DMS53 treated with DMSO at 0.1 percent for 48 hours (cell line): ENCODE data around the gene HGF.
A peak's percentile ranks its signal among the peaks of the same experiment; 100 is the strongest.

Experiments
- DNase-seq: peaks from one replicate; lab custom pipeline; 2025; ENCODE audit not compliant: unreplicated experiment; lab: John Stamatoyannopoulos, UW

HGF gene

GRCh38 chr7:81776948-81777630 lies 7.2 kb upstream of the HGF start:
- no peak for DNase-seq

DNA sequence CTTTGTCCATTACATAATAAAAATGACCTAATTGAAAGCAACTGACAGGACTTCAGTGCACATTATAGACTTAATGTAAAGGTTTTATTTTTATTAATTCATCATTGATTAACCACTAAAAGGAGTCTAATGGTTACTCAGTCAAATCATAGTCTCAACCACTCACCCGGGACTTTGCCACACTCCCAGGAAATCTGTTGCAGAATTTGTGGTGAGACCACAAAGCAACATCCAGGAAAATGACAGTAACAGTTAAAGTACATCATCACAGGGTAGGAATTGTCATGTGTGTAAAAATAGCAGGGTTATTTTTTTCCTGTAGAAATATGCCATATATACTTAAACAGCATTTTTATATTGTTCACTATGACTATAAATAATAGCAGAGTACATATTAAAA lies 6.3 kb upstream of the HGF start:
- no peak for DNase-seq

GRCh38 chr7:81775560-81775959 lies 5.7 kb upstream of the HGF start:
- DNase-seq = no peak

DNA sequence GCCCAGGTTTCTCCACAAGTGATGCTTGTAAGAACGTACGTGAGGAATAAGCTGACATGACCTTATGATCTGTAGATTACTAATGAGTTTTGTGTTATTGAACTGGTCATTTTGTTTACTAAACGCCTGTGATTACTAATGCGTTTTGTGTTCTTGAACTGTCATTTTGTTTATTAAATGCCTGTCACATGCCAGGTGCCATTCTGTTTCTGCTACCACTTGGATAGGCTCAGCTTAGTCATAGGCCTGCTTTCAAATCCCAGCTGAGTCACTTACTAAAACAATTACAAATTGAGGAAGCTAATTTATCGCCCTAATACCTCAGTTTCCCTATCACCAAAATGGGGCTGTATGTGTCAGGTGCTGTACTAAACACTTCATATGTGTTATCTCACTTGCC lies 4.7 kb upstream of the HGF start:
- no peak for DNase-seq

DNA sequence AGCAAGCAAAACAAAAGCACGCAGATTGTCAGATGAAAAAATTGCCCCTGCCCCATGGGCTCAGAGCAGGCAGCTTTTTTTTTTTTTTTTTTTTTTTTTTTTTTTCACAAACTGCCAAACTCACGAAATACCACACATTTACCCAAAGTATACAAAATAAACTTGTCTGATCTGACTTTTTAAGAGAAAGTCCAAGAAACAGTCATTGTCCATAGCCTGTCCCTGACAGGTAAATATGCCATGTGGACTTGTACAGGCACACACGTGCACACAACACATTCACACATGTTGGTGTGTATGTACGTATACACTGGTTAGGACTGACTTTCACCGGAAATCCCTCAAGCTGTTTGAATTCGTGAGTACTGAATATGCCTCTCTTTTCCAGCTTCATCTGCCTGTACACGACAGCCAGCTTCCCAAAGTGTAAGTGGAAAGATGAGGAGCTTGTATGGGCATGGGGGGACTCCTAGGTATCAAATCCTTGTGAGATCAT lies 929 bp upstream of the HGF start:
- DNase-seq = no peak

GRCh38 chr7:81768951-81769778 lies 682 bp downstream of the HGF start:
- no peak for DNase-seq

- no peak for DNase-seq
Observed at GRCh38 chr7:81767926-81768325, 1.9 kb downstream of the HGF start.

DNA sequence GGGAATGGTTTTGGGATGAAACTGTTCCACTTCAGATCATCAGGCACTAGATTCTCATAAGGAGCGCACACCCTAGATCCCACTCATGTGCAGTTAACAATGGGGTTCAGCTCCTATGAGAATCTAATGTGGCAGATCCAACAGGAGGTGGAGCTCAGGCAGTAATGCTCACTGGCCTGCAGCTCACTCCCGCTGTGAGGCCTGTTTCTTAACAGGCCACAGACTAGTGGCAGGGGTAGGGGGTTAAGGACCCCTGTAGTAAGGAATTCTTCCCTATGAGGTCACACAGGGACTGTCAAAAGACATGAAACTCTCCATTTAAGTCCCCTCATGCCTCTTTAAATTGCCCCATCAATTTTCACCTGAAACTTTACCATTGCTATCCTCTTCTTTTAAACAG lies 8.0 kb downstream of the HGF start:
- DNase-seq = no peak

DNA sequence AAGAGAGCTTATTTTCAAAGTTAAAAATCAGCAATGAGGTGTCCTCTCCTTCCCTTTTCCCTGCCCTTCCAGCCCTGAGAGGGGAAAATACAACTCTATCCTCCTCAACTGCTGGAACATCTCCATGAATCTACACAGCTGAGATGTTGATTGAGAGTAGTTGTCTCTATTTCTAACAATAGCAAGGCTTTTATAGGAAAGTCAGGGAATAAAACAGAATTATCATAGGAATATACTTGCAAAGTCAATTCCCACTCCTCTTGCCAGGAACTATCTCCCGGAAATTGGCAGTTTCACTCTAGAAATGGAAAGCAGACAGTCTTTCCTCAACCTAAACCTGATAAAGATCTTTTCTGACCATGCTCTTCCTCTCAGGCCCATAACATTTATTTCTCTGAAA lies 8.8 kb downstream of the HGF start:
- no peak for DNase-seq

DNA sequence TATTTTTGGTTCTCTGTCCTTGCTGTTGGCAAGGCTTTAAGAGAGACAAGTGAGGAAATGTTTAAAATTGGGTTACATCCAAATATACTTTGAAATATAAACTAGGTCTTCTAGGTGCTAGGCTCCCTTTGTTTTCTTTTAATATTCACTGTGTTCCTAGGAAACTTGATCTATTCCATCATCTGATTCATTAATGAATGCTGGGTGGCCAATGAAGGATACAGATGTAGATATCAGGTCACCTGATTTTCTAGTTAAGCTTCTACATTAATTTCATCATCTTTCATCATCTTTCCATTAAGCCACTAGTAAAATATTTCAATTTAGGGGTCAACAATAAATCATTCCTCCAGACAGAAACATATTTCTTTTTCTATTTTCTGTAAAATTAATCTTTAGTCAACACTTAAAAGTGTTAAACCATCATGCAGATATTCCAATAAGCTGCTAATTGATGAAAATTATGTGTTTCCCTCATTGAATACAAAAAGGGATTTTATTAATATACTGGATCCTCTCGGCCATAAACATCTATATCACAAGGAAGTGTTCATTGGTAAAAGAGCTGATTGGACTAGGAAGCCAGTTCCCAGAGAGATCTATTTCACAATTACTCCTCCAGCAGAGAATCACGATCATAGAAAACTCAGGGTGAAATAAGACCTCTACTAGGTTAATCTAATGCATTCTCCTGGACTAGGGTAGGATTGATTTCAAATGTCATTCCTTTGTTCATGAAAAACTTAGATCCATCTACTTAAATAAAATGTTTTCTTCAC lies 14.7 kb downstream of the HGF start:
- no peak for DNase-seq

- DNase-seq = no peak
Observed at GRCh38 chr7:81753392-81753791, 16.5 kb downstream of the HGF start.

GRCh38 chr7:81752318-81752714 lies 17.5 kb downstream of the HGF start:
- no peak for DNase-seq

GRCh38 chr7:81751619-81752317 lies 18.1 kb downstream of the HGF start:
- no peak for DNase-seq

DNA sequence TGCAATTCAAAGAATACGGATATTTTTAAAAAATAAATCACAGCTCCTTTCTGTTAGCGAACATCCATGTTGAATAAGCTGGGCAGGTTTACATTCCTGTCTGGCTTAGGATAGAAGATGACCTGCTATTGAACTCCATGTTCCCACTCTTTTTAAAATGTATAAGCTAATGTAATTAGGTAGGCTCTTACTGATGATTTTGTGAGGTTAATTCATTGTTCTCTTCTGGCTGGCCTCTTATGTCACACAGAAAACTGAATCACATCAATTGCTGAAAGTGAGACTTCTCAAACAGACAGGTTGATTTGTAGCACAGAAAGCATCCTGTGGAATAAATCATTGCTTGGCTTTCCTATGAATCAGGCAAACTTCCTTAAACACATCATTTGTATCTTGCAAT lies 24.2 kb downstream of the HGF start:
- DNase-seq = no peak

DNA sequence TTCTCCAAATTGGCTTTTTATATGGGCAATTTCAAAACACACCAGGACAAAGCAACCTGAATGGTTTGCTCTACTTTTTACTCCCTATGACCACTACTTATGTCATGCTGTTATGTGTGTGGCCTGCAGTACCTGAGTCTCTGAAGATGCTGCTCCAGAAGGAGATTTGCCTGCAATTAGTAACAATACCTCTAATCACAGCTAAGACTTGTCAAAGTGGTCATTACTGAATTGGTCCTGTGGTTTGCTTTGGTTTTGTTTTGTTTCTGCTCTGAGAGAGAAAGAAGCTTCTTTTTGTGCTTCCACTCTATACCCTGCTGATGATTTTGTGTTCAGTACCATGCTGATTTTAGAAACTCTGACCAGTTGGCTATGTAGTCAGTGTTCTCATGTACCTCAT lies 25.5 kb downstream of the HGF start:
- no peak for DNase-seq

GRCh38 chr7:81743665-81744064 lies 26.2 kb downstream of the HGF start:
- no peak for DNase-seq

DNA sequence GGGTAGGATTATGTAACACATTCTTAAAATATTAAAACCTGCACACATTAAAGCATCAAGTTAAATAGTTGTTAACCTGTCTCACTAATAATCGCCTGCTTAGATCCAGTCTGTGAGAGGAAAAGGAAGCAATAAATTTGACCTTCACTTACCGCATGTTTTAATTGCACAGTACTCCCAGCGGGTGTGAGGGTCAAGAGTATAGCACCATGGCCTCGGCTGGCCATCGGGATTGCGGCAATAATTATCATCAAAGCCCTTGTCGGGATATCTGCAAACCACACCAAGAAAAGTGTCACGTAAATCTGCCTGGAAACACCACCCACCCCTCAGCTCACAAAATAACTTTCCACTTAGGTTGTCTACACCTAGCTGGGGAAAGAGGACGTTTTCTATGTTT lies 26.6 kb downstream of the HGF start:
- DNase-seq = no peak

DNA sequence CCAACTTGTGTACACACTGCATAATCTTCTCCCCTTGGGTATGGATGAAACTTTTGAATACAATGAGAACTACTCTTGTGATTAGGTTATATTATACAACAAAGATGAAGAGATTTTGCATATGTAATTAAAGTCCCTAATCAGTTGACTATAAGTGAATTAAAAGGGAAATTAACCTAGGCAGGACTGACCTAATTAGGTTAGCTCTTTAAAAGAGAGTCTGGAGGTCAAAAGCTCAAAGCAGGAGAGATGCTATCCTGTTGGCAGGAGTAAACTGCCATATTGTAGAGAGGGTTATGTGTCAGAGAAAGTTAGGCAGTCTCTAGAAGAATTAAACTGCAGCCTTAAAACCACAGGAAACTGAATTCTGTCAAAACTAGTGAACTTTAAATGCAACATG lies 29.4 kb downstream of the HGF start:
- no peak for DNase-seq

- peak; percentile 13 for DNase-seq
Observed at GRCh38 chr7:81736091-81736490, 33.8 kb downstream of the HGF start.

- no peak for DNase-seq
Observed at GRCh38 chr7:81725812-81726127, 44.1 kb downstream of the HGF start.
